ENCODE results near the gene TP53TG5.

DNA sequence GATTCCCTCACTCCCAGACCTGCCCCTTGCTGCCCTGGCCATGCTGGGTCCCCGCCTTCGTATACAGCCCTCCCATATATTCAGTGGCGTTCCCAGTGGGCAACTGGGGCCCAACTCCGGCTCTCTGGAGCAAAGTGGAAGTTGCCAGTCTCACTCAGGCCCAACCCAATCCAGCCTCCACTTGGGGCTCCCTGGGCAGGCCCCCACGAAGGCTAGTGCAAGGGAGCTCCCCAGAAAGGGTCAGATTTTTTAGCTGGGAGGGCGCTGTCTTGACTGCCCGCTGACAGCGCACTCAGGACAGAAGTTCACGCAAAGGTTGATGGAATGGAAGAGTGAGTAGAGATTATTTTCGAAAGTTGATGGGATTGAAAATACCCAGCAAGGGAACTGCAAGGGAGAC lies 5.9 kb downstream of the TP53TG5 start:
- TF ChIP-seq CTCF (IDR thresholded peaks at IDR 0.05) (no peak), POLR2A (IDR thresholded peaks at IDR 0.05) (no peak)

All from Peyer's patch (tissue), 4 donors.